ENCODE results near the gene COL28A1.

COL28A1 gene

GRCh38 chr7:7330997-7331396 lies 204.7 kb downstream of the COL28A1 start:
- no peak for DNase-seq (ENCODE audit: low read depth)

- DNase-seq (ENCODE audit: low read depth), result no peak
Observed at GRCh38 chr7:7329326-7329725, 206.3 kb downstream of the COL28A1 start.

- DNase-seq (ENCODE audit: low read depth), result no peak
Observed at GRCh38 chr7:7327423-7327822, 208.2 kb downstream of the COL28A1 start.

GRCh38 chr7:7324698-7325097 lies 211.0 kb downstream of the COL28A1 start:
- no peak for DNase-seq (ENCODE audit: low read depth)

- no peak for DNase-seq (ENCODE audit: low read depth)
Observed at GRCh38 chr7:7323921-7324320, 211.8 kb downstream of the COL28A1 start.

GRCh38 chr7:7323352-7323751 lies 212.3 kb downstream of the COL28A1 start:
- no peak for DNase-seq (ENCODE audit: low read depth)

- DNase-seq (ENCODE audit: low read depth), result no peak
Observed at GRCh38 chr7:7321681-7322080, 214.0 kb downstream of the COL28A1 start.

- no peak for DNase-seq (ENCODE audit: low read depth)
Observed at GRCh38 chr7:7318601-7319000, 217.1 kb downstream of the COL28A1 start.

GRCh38 chr7:7317850-7318249 lies 217.8 kb downstream of the COL28A1 start:
- DNase-seq (ENCODE audit: low read depth), result no peak

- no peak for DNase-seq (ENCODE audit: low read depth)
Observed at GRCh38 chr7:7315851-7316250, 219.8 kb downstream of the COL28A1 start.

- no peak for DNase-seq (ENCODE audit: low read depth)
Observed at GRCh38 chr7:7312323-7312722, 223.3 kb downstream of the COL28A1 start.

- no peak for DNase-seq (ENCODE audit: low read depth)
Observed at GRCh38 chr7:7311001-7311400, 224.7 kb downstream of the COL28A1 start.

GRCh38 chr7:7309203-7309602 lies 226.5 kb downstream of the COL28A1 start:
- no peak for DNase-seq (ENCODE audit: low read depth)

Measured in fibroblast of the conjunctiva (primary cell).